Measurements from ENCODE around the gene LSM10. TPM values are rescaled to one million over a fixed set of nuclear protein-coding genes. Genes with fewer than 3 reads are reported as not detected.

Gene LSM10
- total and polyA plus RNA-seq, 3 experiments from 2014 or later = 75.3 to 146 (median 81.4) TPM

GRCh38 chr1:36349241-36349671 is 48.5 kb downstream of the LSM10 start:
- peaks cover 5 to 76% (median 13%) of the 10 kb centered on the region in 3 donors for H3K36me3 Mint-ChIP-seq
- H3K36me3 ChIP-seq (ENCODE audit: insufficient read depth, low read length) = peaks cover 27% of the 10 kb centered on the region
- POLR2A ChIA-PET = interaction anchor here (0.6 to 0.7 kb wide), 2 partner anchors 39 to 51 kb away, joined by 3 read pairs; no protein-coding TSS in a partner anchor

GRCh38 chr1:36346741-36347370 is 50.9 kb downstream of the LSM10 start:
- Mint-ChIP-seq H3K27ac (peak overlapping the region in 1 of 8 donors; percentile 17), H3K36me3 (peaks cover 5 to 76% (median 12%) of the 10 kb centered on the region in 3 donors)
- H3K36me3 ChIP-seq (ENCODE audit: insufficient read depth, low read length) = peaks cover 14% of the 10 kb centered on the region

More at GRCh38 chr1:36349241-36349671, 48.5 kb downstream of the LSM10 start:
- Mint-ChIP-seq H3K27me3 (no peaks in the 10 kb centered on the region), H3K9me3 (no peaks in the 10 kb centered on the region), H3K27ac (no peak overlapping the region), H3K4me3 (no peak overlapping the region), H3K4me1 (peaks cover 8 to 11% (median 11%) of the 10 kb centered on the region in 3 donors)
- Histone ChIP-seq H3K9me3 (ENCODE audit: low read length) (no peaks in the 10 kb centered on the region), H3K27me3 (ENCODE audit: insufficient read depth, low read length, poor library complexity, severe bottlenecking) (no peaks in the 10 kb centered on the region), H3K27ac (ENCODE audit: low read depth, low read length) (no peak overlapping the region), H3K4me3 (ENCODE audit: low read length) (no peak overlapping the region), H3K4me1 (ENCODE audit: insufficient read depth, low read length) (peaks cover 21% of the 10 kb centered on the region)
- CTCF ChIA-PET = interaction anchor here (1.0 kb wide), 1 partner anchor 72 kb away, joined by 3 read pairs; no protein-coding TSS in a partner anchor
- DNase-seq = no peak

DNA sequence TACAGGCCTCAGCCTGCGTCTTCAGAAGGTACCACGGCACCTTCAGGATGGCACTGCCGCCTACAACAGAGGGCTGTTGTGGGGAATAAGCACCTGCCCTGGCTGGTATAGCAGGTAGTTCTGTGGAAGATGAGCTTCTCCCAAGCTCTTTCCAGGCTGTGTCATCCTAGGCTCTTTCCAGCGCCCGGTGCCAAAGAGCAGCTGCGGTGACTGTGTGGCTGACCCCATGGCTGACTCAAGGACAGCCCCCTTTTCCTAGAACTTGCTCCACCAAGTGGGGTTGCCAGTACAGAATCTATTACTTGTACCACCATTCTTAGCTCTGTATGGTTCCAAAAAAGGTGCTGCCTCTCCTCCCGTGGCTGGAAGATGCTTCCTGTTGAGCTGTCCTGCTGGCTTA is 52.4 kb downstream of the LSM10 start:
- no peaks in the 10 kb centered on the region for H3K27me3 Mint-ChIP-seq
- Histone ChIP-seq H3K27me3 (ENCODE audit: insufficient read depth, low read length, poor library complexity, severe bottlenecking) (no peaks in the 10 kb centered on the region), H3K36me3 (ENCODE audit: insufficient read depth, low read length) (peaks cover 14% of the 10 kb centered on the region), H3K9me3 (ENCODE audit: low read length) (no peaks in the 10 kb centered on the region), H3K4me3 (ENCODE audit: low read length) (no peak overlapping the region), H3K27ac (ENCODE audit: low read depth, low read length) (no peak overlapping the region), H3K4me1 (ENCODE audit: insufficient read depth, low read length) (peaks cover 16% of the 10 kb centered on the region)
- no peak overlapping the region for H3K4me3 Mint-ChIP-seq
- H3K4me1 Mint-ChIP-seq = peaks cover 1 to 2% (median 2%) of the 10 kb centered on the region in 3 donors
- ChIA-PET CTCF (interaction anchor here (1.4 kb wide), 1 partner anchor 76 kb away, joined by 4 read pairs; no protein-coding TSS in a partner anchor), POLR2A (no interaction called here)
- H3K27ac Mint-ChIP-seq = peak overlapping the region in 1 of 8 donors; percentile 88
- peaks cover 12 to 83% (median 14%) of the 10 kb centered on the region in 3 donors for H3K36me3 Mint-ChIP-seq
- H3K9me3 Mint-ChIP-seq = no peaks in the 10 kb centered on the region
- DNase-seq = no peak

More at GRCh38 chr1:36346741-36347370, 50.9 kb downstream of the LSM10 start:
- no peaks in the 10 kb centered on the region for H3K27me3 ChIP-seq (ENCODE audit: insufficient read depth, low read length, poor library complexity, severe bottlenecking)
- H3K4me1 ChIP-seq (ENCODE audit: insufficient read depth, low read length) = peaks cover 31% of the 10 kb centered on the region
- no peak overlapping the region for H3K27ac ChIP-seq (ENCODE audit: low read depth, low read length)
- Mint-ChIP-seq H3K4me1 (peaks cover 10 to 11% (median 11%) of the 10 kb centered on the region in 3 donors), H3K9me3 (no peaks in the 10 kb centered on the region), H3K27me3 (no peaks in the 10 kb centered on the region), H3K4me3 (no peak overlapping the region)
- ChIA-PET CTCF (interaction anchor here (0.9 kb wide), 1 partner anchor 37 kb away, joined by 3 read pairs; no protein-coding TSS in a partner anchor), POLR2A (no interaction called here)
- no peaks in the 10 kb centered on the region for H3K9me3 ChIP-seq (ENCODE audit: low read length)
- no peak overlapping the region for H3K4me3 ChIP-seq (ENCODE audit: low read length)
- DNase-seq = no peak

- Mint-ChIP-seq H3K4me1 (peaks cover 0 to 3% (median 3%) of the 10 kb centered on the region in 3 donors), H3K27ac (no peak overlapping the region), H3K4me3 (no peak overlapping the region), H3K9me3 (no peaks in the 10 kb centered on the region), H3K27me3 (no peaks in the 10 kb centered on the region), H3K36me3 (peaks cover 12 to 85% (median 14%) of the 10 kb centered on the region in 3 donors)
- Histone ChIP-seq H3K9me3 (ENCODE audit: low read length) (no peaks in the 10 kb centered on the region), H3K27ac (ENCODE audit: low read depth, low read length) (no peak overlapping the region), H3K27me3 (ENCODE audit: insufficient read depth, low read length, poor library complexity, severe bottlenecking) (no peaks in the 10 kb centered on the region), H3K4me1 (ENCODE audit: insufficient read depth, low read length) (peaks cover 10% of the 10 kb centered on the region), H3K36me3 (ENCODE audit: insufficient read depth, low read length) (peaks cover 14% of the 10 kb centered on the region), H3K4me3 (ENCODE audit: low read length) (no peak overlapping the region)
- CTCF ChIA-PET = interaction anchor here (1.4 to 4.1 kb wide), 2 partner anchors 75 to 77 kb away, joined by 4 to 22 read pairs; no protein-coding TSS in a partner anchor
- no peak for DNase-seq
- POLR2A ChIA-PET = no interaction called here
These were observed 53.4 kb downstream of the LSM10 start for GRCh38 chr1:36344395-36344680.

- POLR2A ChIA-PET = interaction anchor here (0.9 kb wide), 1 partner anchor 43 kb away, joined by 3 read pairs; no protein-coding TSS in a partner anchor
- Mint-ChIP-seq H3K27ac (no peak overlapping the region), H3K4me3 (no peak overlapping the region), H3K4me1 (peaks cover 0 to 6% (median 4%) of the 10 kb centered on the region in 3 donors), H3K36me3 (peaks cover 12 to 84% (median 14%) of the 10 kb centered on the region in 3 donors), H3K27me3 (no peaks in the 10 kb centered on the region), H3K9me3 (no peaks in the 10 kb centered on the region)
- Histone ChIP-seq H3K36me3 (ENCODE audit: insufficient read depth, low read length) (peaks cover 14% of the 10 kb centered on the region), H3K27ac (ENCODE audit: low read depth, low read length) (no peak overlapping the region), H3K27me3 (ENCODE audit: insufficient read depth, low read length, poor library complexity, severe bottlenecking) (no peaks in the 10 kb centered on the region), H3K9me3 (ENCODE audit: low read length) (no peaks in the 10 kb centered on the region), H3K4me1 (ENCODE audit: insufficient read depth, low read length) (peaks cover 10% of the 10 kb centered on the region), H3K4me3 (ENCODE audit: low read length) (no peak overlapping the region)
- DNase-seq = no peak
- CTCF ChIA-PET = interaction anchor here (0.6 to 4.1 kb wide), 14 partner anchors 9 to 315 kb away, joined by 3 to 23 read pairs (median 5); partner anchors contain the start of genes EVA1B, OSCP1 and STK40
These were observed 53.9 kb downstream of the LSM10 start for GRCh38 chr1:36343651-36344394.

Other genes with a start within 250 kb of the LSM10 start
- 10 to 100 TPM; 61.7 to 63.1 TPM for gene TRAPPC3, start 248.4 kb downstream of the LSM10 start, total RNA-seq
- gene TRAPPC3, start 248.4 kb downstream of the LSM10 start, polyA plus RNA-seq = 117 TPM
- 100 to 1,000 TPM; 183 to 185 TPM for gene MAP7D1, start 241.7 kb downstream of the LSM10 start, total RNA-seq
- 55.4 TPM for gene MAP7D1, start 241.7 kb downstream of the LSM10 start, polyA plus RNA-seq
- gene THRAP3, start 173.5 kb downstream of the LSM10 start, total RNA-seq = 100 to 1,000 TPM; 167 to 168 TPM
- 100 TPM for gene THRAP3, start 173.5 kb downstream of the LSM10 start, polyA plus RNA-seq
- gene SH3D21, start 91.5 kb downstream of the LSM10 start, total RNA-seq = 1 to 10 TPM; 2.5 to 2.6 TPM
- not detected for gene SH3D21, start 91.5 kb downstream of the LSM10 start, polyA plus RNA-seq
- 10 to 100 TPM; 13.6 to 16.3 TPM for gene EVA1B, start 74.3 kb downstream of the LSM10 start, total RNA-seq
- 8.1 TPM for gene EVA1B, start 74.3 kb downstream of the LSM10 start, polyA plus RNA-seq
- gene STK40, start 12.0 kb downstream of the LSM10 start, total RNA-seq = 10 to 100 TPM; 52.9 to 56.8 TPM
- gene STK40, start 12.0 kb downstream of the LSM10 start, polyA plus RNA-seq = 53.7 TPM
- gene OSCP1, start 52.5 kb upstream of the LSM10 start, total RNA-seq = 1 to 10 TPM; 2.0 to 2.7 TPM
- not detected for gene OSCP1, start 52.5 kb upstream of the LSM10 start, polyA plus RNA-seq
- 100 to 1,000 TPM; 134 to 143 TPM for gene MRPS15, start 66.5 kb upstream of the LSM10 start, total RNA-seq
- 76.5 TPM for gene MRPS15, start 66.5 kb upstream of the LSM10 start, polyA plus RNA-seq
- under 1 TPM; 0.11 to 0.40 TPM for gene CSF3R, start 85.0 kb upstream of the LSM10 start, total RNA-seq
- not detected for gene CSF3R, start 85.0 kb upstream of the LSM10 start, polyA plus RNA-seq